GM19193 (cell line): Measurements from ENCODE around the gene SORL1.

Source experiments
- POLR2A ChIP-seq: IDR thresholded peaks from 4 replicates; pipeline ENCODE4 v1.6.1; 2011; ENCODE audit not compliant: insufficient read depth, insufficient read length; ENCODE audit errors: extremely low read depth

SORL1 gene

GRCh38 chr11:121497176-121497998, 45.3 kb downstream of the SORL1 start:
- TF ChIP-seq POLR2A = no peak

- TF ChIP-seq POLR2A = no peak
These were observed 47.3 kb downstream of the SORL1 start for GRCh38 chr11:121499405-121499804.

- no peak for TF ChIP-seq POLR2A
These were observed 48.2 kb downstream of the SORL1 start for GRCh38 chr11:121500275-121500674.

- TF ChIP-seq POLR2A = no peak
These were observed 48.6 kb downstream of the SORL1 start for GRCh38 chr11:121500717-121501116.

- TF ChIP-seq POLR2A = no peak
These were observed 50.9 kb downstream of the SORL1 start for GRCh38 chr11:121503051-121503450.

- TF ChIP-seq POLR2A = no peak
These were observed 56.3 kb downstream of the SORL1 start for GRCh38 chr11:121508449-121508848.

- no peak for TF ChIP-seq POLR2A
These were observed 58.3 kb downstream of the SORL1 start for GRCh38 chr11:121510438-121510837.

DNA sequence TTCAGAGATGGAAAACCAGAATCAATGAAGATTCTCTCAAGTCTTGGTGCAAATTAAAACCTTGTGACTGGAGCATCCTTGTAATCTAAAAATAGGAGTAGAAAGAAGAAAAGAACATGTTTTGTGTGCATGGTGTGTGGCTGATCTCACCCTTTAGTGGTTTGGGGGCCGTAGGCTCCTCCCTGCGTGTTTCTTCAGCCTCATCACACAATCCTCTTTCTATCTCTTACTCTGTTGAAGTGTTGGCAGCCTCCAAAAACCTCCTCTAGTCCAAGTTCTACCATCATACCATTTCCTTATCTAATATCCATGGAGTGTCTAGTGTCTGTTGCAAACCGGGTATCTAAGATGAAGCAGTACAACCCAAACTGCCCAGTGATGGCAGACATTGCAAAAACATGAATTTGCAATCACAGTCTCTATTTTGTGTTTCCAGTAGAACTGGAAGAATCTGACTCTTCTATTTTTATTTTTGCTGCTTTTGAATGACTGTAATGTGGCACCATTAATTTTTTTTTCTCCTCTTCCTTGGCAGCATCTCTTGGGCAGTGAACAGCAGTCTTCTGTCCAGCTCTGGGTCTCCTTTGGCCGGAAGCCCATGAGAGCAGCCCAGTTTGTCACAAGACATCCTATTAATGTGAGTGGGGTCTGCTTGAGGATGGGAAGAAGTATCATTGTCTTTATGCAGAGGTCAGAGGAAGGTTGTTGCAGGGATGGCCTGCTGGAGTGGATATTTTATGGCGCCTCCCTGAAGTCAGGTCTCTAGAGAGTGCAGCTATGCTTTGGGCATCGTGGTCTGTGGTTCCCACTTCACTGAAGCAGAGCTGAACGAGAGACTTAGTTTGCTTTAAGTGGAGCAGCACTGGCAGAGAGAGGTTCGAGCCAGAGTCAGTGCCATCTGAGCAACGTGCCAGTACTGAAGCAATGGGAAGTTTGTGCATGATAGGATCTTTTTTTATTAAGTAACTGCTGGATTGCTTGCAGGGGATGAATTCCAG, 60.7 kb downstream of the SORL1 start:
- TF ChIP-seq POLR2A = no peak

DNA sequence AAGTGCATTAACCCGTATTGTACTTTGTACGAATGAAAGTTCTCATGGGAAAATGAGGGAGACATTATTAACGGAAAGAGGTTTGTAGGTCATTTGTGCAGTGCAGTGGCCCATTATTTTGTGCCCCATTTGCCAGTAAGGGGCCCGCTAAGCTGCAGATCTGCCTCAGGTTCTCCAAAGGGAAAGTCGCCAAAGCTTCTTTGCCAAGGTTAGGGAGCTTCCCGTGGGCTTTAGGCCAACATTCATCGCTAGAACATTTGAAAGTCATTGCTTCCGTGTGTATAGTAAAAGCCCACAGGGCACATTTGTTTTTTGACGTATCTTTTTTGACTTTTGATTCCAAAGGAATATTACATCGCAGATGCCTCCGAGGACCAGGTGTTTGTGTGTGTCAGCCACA, 61.7 kb downstream of the SORL1 start:
- no peak for TF ChIP-seq POLR2A

- no peak for TF ChIP-seq POLR2A
These were observed 62.6 kb downstream of the SORL1 start for GRCh38 chr11:121514432-121515334.

GRCh38 chr11:121515335-121515671, 63.2 kb downstream of the SORL1 start:
- no peak for TF ChIP-seq POLR2A

GRCh38 chr11:121517996-121518395, 65.9 kb downstream of the SORL1 start:
- TF ChIP-seq POLR2A = no peak

GRCh38 chr11:121520243-121521144, 68.4 kb downstream of the SORL1 start:
- TF ChIP-seq POLR2A = no peak

DNA sequence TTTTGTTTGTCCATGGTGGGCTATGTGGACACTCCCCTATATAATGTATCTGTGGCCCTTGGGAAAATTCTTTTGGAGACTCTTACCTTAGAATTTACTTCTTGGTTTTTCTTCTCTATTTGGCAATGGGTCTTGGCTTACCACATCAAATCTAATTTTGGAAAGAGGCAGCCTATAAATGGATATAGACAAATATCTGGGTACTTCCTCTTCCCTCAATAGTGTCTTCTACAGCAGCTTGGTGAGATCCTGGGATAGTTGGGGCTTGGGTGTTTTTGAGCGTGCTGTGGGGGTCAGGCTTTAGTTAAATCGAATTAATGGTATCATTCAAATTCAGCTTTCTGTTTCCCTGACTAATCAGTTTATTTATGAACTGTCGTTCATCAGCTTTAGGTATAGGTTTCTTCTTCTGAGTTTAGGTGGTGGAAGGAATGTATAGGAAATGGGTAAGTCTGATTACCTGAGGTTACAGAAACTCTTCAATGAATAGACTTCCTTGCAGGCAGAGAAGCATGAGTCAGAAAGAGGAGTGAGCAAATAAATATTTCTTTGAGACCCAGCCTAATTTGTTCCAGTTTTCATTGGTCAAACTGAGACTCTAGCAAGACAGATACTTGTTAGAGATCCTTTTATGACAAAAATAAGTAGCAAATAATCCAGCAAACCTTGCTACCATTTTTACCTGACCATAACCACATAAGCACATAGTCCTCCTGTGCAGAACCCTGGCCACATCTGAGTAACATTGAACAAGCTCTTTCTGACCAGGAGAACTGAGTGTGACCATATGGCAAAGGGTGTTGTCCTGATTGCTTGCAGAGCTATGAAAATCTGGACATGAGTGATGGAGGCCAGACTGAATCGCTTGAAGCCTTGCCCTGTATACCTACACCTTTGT, 69.3 kb downstream of the SORL1 start:
- TF ChIP-seq POLR2A = no peak
